Neural progenitor cell (in vitro differentiated cells): ENCODE measurements around the gene STK40.

ENCODE experiments used
- EZH2 ChIP-seq: fragments of 200-600 bp; sonication (generic); IDR thresholded peaks from 2 replicates; pipeline ENCODE4 v1.6.1; 2017; ENCODE audit warnings: antibody characterized with exemption, mild to moderate bottlenecking, moderate library complexity
- TF ChIP-seq, protein P1 (sequence below): fragments of 200-600 bp; sonication (generic); IDR thresholded peaks from 2 replicates; pipeline ENCODE4 v1.5.1; 2017; ENCODE audit warnings: antibody characterized with exemption, mild to moderate bottlenecking

DNA sequence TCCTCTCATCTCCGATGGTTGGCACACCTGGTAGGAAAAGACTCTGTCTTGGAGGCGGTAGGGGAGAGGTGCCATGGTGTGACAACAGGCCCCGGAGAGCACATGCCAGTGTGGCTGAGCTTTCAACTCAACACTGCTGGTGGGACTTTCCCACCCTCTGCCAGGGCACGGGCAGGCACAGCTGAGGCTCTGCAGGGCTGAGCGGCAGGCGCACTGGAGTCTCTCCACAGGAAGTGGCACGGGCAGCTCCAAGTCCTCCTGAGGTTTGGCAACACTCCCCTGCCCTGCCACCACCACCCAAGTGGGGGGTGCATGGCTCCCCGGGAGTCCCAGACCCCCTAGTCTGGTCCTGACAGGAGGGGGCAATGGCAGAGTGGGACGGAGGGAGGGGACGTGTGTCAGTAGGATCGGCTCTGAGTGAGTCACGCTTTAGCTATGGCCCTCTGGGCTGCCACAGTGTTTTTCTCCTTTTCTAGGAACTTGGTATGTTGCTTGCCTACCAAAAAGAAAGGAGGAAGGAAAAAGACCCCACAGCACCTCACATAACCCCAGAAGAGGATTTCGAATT, 35.0 kb downstream of the STK40 start:
- TF ChIP-seq, protein P1, sequence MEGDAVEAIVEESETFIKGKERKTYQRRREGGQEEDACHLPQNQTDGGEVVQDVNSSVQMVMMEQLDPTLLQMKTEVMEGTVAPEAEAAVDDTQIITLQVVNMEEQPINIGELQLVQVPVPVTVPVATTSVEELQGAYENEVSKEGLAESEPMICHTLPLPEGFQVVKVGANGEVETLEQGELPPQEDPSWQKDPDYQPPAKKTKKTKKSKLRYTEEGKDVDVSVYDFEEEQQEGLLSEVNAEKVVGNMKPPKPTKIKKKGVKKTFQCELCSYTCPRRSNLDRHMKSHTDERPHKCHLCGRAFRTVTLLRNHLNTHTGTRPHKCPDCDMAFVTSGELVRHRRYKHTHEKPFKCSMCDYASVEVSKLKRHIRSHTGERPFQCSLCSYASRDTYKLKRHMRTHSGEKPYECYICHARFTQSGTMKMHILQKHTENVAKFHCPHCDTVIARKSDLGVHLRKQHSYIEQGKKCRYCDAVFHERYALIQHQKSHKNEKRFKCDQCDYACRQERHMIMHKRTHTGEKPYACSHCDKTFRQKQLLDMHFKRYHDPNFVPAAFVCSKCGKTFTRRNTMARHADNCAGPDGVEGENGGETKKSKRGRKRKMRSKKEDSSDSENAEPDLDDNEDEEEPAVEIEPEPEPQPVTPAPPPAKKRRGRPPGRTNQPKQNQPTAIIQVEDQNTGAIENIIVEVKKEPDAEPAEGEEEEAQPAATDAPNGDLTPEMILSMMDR, result no peak
- TF ChIP-seq EZH2, result no peak
